H9 (cell line): ENCODE results near the gene PDE2A. TPM values are rescaled to one million over a fixed set of nuclear protein-coding genes. Genes with fewer than 3 reads are reported as not detected.

Experiments
- DNase-seq: peaks from one replicate; pipeline ENCODE4 v3.0.0-alpha.2; 2017
- H2AFZ ChIP-seq: one replicate; pipeline ENCODE4 v1.6.1; 2013; ENCODE audit warnings: mild to moderate bottlenecking, low read length, control low read depth, moderate library complexity
- H2AK5ac ChIP-seq: 2 replicates; pipeline ENCODE4 v1.6.1; 2013; ENCODE audit warnings: low read length, control low read depth, mixed read lengths; ENCODE audit not compliant: insufficient read length
- H2BK120ac ChIP-seq: one replicate; pipeline ENCODE4 v1.6.1; 2013; ENCODE audit warnings: low read depth, mild to moderate bottlenecking, low read length, control low read depth, inconsistent platforms; ENCODE audit not compliant: poor library complexity, severe bottlenecking
- H2BK12ac ChIP-seq: 2 replicates; pipeline ENCODE4 v1.6.1; 2013; ENCODE audit warnings: low read length, control low read depth, mixed read lengths, low read depth; ENCODE audit not compliant: insufficient read length
- H2BK15ac ChIP-seq: 2 replicates; pipeline ENCODE4 v1.6.1; 2013; ENCODE audit warnings: low read depth, low read length, control low read depth
- H2BK20ac ChIP-seq: one replicate; pipeline ENCODE4 v1.6.1; 2013; ENCODE audit warnings: low read depth, mild to moderate bottlenecking, low read length, control low read depth, inconsistent platforms; ENCODE audit not compliant: poor library complexity, severe bottlenecking
- H2BK5ac ChIP-seq: 2 replicates; pipeline ENCODE4 v1.6.1; 2013; ENCODE audit warnings: low read length, control low read depth, mixed read lengths; ENCODE audit not compliant: insufficient read length
- H3K14ac ChIP-seq: 2 replicates; pipeline ENCODE4 v1.6.1; 2013; ENCODE audit warnings: low read length, control low read depth; ENCODE audit not compliant: insufficient read depth
- H3K18ac ChIP-seq: 2 replicates; pipeline ENCODE4 v1.6.1; 2013; ENCODE audit warnings: low read depth, mild to moderate bottlenecking, mixed read lengths, low read length, control low read depth; ENCODE audit not compliant: insufficient read length
- H3K23ac ChIP-seq: 2 replicates; pipeline ENCODE4 v1.6.1; 2013; ENCODE audit warnings: low read length, control low read depth, mixed read lengths, low read depth; ENCODE audit not compliant: insufficient read length
- H3K23me2 ChIP-seq: 2 replicates; pipeline ENCODE4 v1.6.1; 2013; ENCODE audit warnings: low read depth, mild to moderate bottlenecking, mixed read lengths, low read length, control low read depth; ENCODE audit not compliant: insufficient read length, poor library complexity, severe bottlenecking
- H3K27ac ChIP-seq: 2 replicates; pipeline ENCODE4 v1.5.1; 2013; ENCODE audit warnings: low read length, control low read depth, mixed read lengths, low read depth; ENCODE audit not compliant: insufficient read length
- H3K27me3 ChIP-seq: 2 replicates; pipeline ENCODE4 v1.6.1; 2013; ENCODE audit warnings: low read length, control low read depth, inconsistent platforms; ENCODE audit not compliant: insufficient read depth
- H3K4ac ChIP-seq: 2 replicates; pipeline ENCODE4 v1.6.1; 2013; ENCODE audit warnings: low read depth, mild to moderate bottlenecking, control low read depth, inconsistent platforms, low read length, moderate library complexity
- H3K4me1 ChIP-seq: 2 replicates; pipeline ENCODE4 v1.6.1; 2013; ENCODE audit warnings: low read length, control low read depth, inconsistent platforms; ENCODE audit not compliant: insufficient read depth
- H3K4me2 ChIP-seq: 2 replicates; pipeline ENCODE4 v1.6.1; 2013; ENCODE audit warnings: low read length, control low read depth, mixed read lengths; ENCODE audit not compliant: insufficient read length, insufficient read depth
- H3K56ac ChIP-seq: 2 replicates; pipeline ENCODE4 v1.6.1; 2013; ENCODE audit warnings: low read depth, mild to moderate bottlenecking, mixed read lengths, low read length, control low read depth; ENCODE audit not compliant: insufficient read length
- H3K79me1 ChIP-seq: 2 replicates; pipeline ENCODE4 v1.6.1; 2013; ENCODE audit warnings: low read depth, mild to moderate bottlenecking, moderate library complexity, low read length, control low read depth, inconsistent platforms; ENCODE audit not compliant: insufficient read depth, poor library complexity, severe bottlenecking
- H3K79me2 ChIP-seq: 2 replicates; pipeline ENCODE4 v1.6.1; 2013; ENCODE audit warnings: low read length, control low read depth, inconsistent platforms; ENCODE audit not compliant: insufficient read depth
- H3K9ac ChIP-seq: 2 replicates; pipeline ENCODE4 v1.6.1; 2013; ENCODE audit warnings: low read length, control low read depth, mixed read lengths; ENCODE audit not compliant: insufficient read length; ENCODE audit errors: extremely low read depth
- H3K9me3 ChIP-seq: one replicate; pipeline ENCODE4 v1.6.1; 2013; ENCODE audit warnings: low read depth, low read length, inconsistent platforms; ENCODE audit not compliant: control insufficient read depth
- H3T11ph ChIP-seq: one replicate; pipeline ENCODE4 v1.6.1; 2013; ENCODE audit warnings: mild to moderate bottlenecking, low read length, control low read depth, inconsistent platforms
- H4K20me1 ChIP-seq: one replicate; pipeline ENCODE4 v1.6.1; 2013; ENCODE audit not compliant: control insufficient read depth, insufficient read length, insufficient read depth
- H4K5ac ChIP-seq: 2 replicates; pipeline ENCODE4 v1.6.1; 2013; ENCODE audit warnings: low read depth, mild to moderate bottlenecking, mixed read lengths, low read length, control low read depth; ENCODE audit not compliant: insufficient read length
- H4K8ac ChIP-seq: replicated peaks from 2 replicates; pipeline ENCODE4 v1.6.1; 2013; ENCODE audit warnings: low read length, control low read depth, mixed read lengths, low read depth; ENCODE audit not compliant: insufficient read length
- H4K91ac ChIP-seq: 2 replicates; pipeline ENCODE4 v1.6.1; 2013; ENCODE audit warnings: low read depth, mild to moderate bottlenecking, moderate library complexity, mixed read lengths, low read length, control low read depth; ENCODE audit not compliant: insufficient read length
- H3K27ac Mint-ChIP-seq, 3 experiments: 2 replicates in 2 of 3; 3 replicates in 1 of 3; pipeline ENCODE4 v1.8.0; 2020 to 2021; ENCODE audit warnings: mixed read lengths in 3 of 3, mild to moderate bottlenecking in 1 of 3, moderate library complexity in 1 of 3
- H3K27me3 Mint-ChIP-seq: 2 replicates; pipeline ENCODE4 v1.8.0; 2021; ENCODE audit warnings: low read depth, mild to moderate bottlenecking, moderate library complexity, mixed read lengths
- H3K36me3 Mint-ChIP-seq, 3 experiments: 2 replicates in 2 of 3; 3 replicates in 1 of 3; pipeline ENCODE4 v1.8.0; 2020 to 2021; ENCODE audit warnings: low read depth in 3 of 3, mixed read lengths in 3 of 3; ENCODE audit not compliant: insufficient read depth in 1 of 3
- H3K4me1 Mint-ChIP-seq, 2 experiments: 2 replicates each; pipeline ENCODE4 v1.8.0; 2020; ENCODE audit warnings: mixed read lengths in 2 of 2
- H3K4me3 Mint-ChIP-seq, 2 experiments: 2 replicates in 1 of 2; 3 replicates in 1 of 2; pipeline ENCODE4 v1.8.0; 2020 to 2021; ENCODE audit warnings: mild to moderate bottlenecking in 2 of 2, mixed read lengths in 2 of 2, moderate library complexity in 1 of 2
- H3K9me3 Mint-ChIP-seq, 2 experiments: 2 replicates in 1 of 2; 3 replicates in 1 of 2; pipeline ENCODE4 v1.8.0; 2020; ENCODE audit warnings: mild to moderate bottlenecking in 2 of 2, mixed read lengths in 2 of 2, moderate library complexity in 1 of 2
- WGBS: extraction: QIAGEN DNeasy Blood & Tissue Kit; methylation state at CpG from one replicate; pipeline ENCODE4 v1.1.7; 2013; ENCODE audit warnings: missing lambda C conversion rate, low lambda C conversion rate, mixed read lengths; ENCODE audit not compliant: insufficient read length; ENCODE audit errors: extremely low coverage; 5-methylcytosine and 5-hydroxymethylcytosine counted together
- total RNA-seq: library from RNA; stranded (reverse); gene quantifications from 2 replicates; pipeline ENCODE4 v1.2.1, GENCODE V29; 2021
- TF ChIP-seq, protein P1 (sequence below): fragments of 200-600 bp; sonication (generic); conservative IDR thresholded peaks from 3 replicates; pipeline ENCODE4 v1.8.0; 2021; ENCODE audit warnings: antibody characterized with exemption, mild to moderate bottlenecking

The PDE2A gene
- total RNA-seq, 1 experiment from 2014 or later: 3.4 TPM

DNA sequence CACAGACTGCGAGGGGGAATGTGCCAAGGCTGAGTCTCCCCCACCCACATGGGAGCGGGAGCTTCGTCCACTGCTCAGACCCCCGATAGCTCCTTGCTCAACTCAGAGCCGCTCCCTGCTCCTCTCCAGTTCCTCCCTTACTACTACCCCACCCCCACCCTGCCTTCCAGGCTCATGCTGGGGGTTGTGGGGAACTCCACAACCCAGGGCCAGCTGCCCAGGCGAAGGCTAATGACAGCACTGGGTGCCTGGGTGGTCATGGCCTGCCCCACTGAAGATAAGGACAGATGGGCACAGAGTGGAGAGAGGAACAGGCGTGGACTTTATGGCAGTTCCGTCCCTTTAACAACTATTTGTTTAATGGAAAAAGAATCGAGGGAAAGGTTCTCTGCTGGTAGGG is 73.7 kb downstream of the PDE2A start:
- H3K79me1 ChIP-seq: no peaks in the 10 kb centered on the region
- H4K91ac ChIP-seq: no peak overlapping the region
- H3K14ac ChIP-seq: no peak overlapping the region; the same call in 1 of the 2 replicates
- Mint-ChIP-seq H3K9me3 (no peaks in the 10 kb centered on the region), H3K4me1 (peaks cover 18 to 27% of the 10 kb centered on the region in 2 experiments), H3K4me3 (no peak overlapping the region; a peak in 1 of 5 replicates), H3K27ac (no peak overlapping the region), H3K36me3 (no peaks in the 10 kb centered on the region), H3K27me3 (peaks cover 37% of the 10 kb centered on the region)
- no peak overlapping the region for H3K4ac ChIP-seq
- H4K20me1 ChIP-seq: no peaks in the 10 kb centered on the region
- no peaks in the 10 kb centered on the region for H3K9me3 ChIP-seq
- H2AK5ac ChIP-seq: no peak overlapping the region
- no peaks in the 10 kb centered on the region for H3K79me2 ChIP-seq
- TF ChIP-seq, protein P1, sequence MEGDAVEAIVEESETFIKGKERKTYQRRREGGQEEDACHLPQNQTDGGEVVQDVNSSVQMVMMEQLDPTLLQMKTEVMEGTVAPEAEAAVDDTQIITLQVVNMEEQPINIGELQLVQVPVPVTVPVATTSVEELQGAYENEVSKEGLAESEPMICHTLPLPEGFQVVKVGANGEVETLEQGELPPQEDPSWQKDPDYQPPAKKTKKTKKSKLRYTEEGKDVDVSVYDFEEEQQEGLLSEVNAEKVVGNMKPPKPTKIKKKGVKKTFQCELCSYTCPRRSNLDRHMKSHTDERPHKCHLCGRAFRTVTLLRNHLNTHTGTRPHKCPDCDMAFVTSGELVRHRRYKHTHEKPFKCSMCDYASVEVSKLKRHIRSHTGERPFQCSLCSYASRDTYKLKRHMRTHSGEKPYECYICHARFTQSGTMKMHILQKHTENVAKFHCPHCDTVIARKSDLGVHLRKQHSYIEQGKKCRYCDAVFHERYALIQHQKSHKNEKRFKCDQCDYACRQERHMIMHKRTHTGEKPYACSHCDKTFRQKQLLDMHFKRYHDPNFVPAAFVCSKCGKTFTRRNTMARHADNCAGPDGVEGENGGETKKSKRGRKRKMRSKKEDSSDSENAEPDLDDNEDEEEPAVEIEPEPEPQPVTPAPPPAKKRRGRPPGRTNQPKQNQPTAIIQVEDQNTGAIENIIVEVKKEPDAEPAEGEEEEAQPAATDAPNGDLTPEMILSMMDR: no peak
- H4K8ac ChIP-seq: no peak overlapping the region
- no peak overlapping the region for H2BK20ac ChIP-seq
- no peak overlapping the region for H2BK120ac ChIP-seq
- H3K9ac ChIP-seq: no peak overlapping the region
- H2BK15ac ChIP-seq: no peak overlapping the region
- H3K4me1 ChIP-seq: no peaks in the 10 kb centered on the region
- H4K5ac ChIP-seq: no peak overlapping the region
- H2BK5ac ChIP-seq: no peak overlapping the region
- no peak overlapping the region for H3K4me2 ChIP-seq
- H2AFZ ChIP-seq: no peak overlapping the region
- H2BK12ac ChIP-seq: no peak overlapping the region
- no peak overlapping the region for H3K18ac ChIP-seq
- H3K27ac ChIP-seq: no peak overlapping the region
- no peak overlapping the region for H3K56ac ChIP-seq
- no peak overlapping the region for H3K23ac ChIP-seq
- H3K27me3 ChIP-seq: no peaks in the 10 kb centered on the region
- no CpG with 5 or more reads among the region's 9 CpGs for WGBS
- H3K23me2 ChIP-seq: no peaks in the 10 kb centered on the region
- no peak for DNase-seq
- H3T11ph ChIP-seq: no peak overlapping the region
